Activated CD4-positive, CD25-positive, alpha-beta regulatory T cell treated with anti-CD3 and anti-CD28 coated beads, Interleukin-2, amount 50 U/mL, for 72 hours (primary cell): ENCODE measurements around the gene HEPN1.

Source experiments
- DNase-seq: peaks from one replicate; pipeline ENCODE4 v3.0.0; 2021

The HEPN1 gene

DNA sequence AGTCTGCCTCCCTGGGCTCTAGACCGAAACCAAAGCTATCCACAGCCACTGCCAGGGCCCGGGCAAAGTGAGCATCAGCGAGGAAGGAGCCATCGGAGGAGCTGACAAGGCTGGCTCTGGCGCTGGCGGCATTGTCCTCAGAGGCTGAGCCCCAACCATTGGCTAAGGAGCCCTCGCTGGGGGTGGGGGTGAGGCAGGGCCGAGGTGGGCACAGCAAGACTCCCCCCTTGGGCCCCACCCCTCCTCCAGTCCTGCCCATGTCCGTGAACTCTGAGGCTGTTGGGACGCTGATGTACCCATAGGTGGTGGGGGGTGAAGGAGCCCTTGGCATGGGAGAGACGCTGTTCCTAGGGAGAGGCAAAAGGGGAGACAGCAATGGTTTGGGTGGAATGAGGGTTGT, 32.6 kb upstream of the HEPN1 start:
- DNase-seq = no peak

DNA sequence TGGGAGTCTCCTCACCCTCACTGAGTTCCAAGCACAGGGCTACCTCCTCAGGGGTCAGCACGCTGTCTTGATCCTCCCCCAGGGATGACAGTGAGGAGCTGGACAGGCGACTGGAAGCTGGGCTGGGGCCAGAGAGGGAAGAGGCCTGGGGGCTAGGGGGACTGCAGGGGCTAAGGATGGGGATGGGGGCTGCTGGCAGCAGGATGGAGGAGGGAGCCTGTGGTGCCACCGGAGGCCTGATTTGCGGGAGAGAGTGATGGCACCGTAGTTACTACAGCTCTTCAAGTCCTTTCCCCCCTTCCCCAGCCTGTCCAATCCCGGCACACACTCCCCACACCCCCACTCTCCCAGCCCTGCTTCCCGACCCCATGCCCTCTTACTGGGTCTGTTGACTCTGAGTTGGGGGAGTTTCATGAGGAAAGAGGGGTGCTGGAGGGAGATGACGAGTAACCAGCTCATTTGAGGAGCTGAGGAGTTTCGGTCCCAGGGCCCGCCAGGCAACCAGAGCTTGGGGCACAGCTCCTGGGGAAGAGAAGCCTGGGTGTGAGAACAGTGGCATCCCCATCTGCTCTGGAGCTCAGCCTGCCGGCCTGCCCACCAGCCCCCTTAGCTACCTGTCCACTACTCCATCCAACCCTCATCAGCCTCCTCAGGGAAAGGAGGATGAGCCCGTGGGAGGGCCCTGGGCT, 31.9 kb upstream of the HEPN1 start:
- DNase-seq = no peak

GRCh38 chr11:124887667-124888013, 31.4 kb upstream of the HEPN1 start:
- DNase-seq = no peak

DNA sequence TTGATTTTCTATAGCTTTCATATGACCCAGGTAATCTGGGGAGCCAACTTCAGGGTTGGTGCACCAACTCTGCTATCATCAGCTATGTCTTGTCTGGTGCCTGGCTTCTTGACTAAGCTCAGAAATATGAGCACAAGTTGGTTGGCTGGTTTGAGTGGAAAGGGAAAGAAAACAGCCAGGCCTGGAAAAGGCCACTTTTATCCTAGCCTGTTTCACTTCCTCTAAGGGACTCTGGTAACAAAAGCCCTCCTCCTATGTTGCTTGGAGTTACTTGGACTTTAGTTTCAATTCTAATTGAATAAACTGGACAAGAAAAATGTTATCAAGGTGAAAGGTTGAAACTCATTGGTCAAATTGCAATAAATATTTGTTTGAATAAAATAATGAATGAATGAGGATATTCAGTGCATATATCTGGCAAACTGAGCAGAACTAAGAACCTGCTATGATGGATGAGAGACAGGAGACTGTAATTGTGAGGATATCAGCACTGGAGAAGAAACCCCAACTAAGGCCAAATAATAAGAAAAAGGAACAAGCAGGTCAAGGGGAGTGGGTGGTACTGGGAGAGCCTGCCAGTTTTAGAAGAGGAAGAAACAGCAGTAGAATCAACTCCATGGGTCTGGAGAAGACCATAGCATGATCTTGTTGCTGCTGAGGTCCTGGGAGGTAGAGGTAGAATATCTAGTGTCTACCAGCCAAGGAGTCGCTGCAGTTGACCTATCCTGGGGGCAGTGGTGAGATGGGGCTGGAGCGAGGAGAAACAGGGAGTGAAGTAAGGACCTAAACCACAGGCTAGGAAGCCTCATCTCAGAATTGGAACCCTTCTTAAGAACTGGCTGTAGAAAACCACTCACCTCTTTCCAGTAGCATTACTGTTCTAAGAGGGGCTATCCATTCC, 29.6 kb upstream of the HEPN1 start:
- no peak for DNase-seq

DNA sequence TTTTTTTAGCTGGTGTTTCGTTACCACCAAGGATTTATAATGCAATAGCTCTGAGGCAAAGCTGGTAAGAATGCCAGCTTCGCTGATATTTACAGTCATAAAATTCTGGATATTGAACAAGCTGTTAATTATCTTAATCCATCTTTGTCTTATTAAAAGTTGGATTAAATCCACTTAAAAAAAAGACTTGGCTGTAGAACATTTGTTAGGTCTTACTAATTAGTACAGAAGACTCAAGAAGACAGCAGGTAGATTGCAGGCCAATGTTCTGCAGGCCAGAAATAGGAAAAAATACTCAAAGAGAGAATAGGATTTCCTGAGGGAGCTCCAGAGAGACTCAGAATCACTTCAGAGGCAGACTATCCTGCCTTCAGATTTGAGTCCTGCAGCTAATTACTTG, 28.9 kb upstream of the HEPN1 start:
- no peak for DNase-seq

GRCh38 chr11:124890683-124891372, 28.2 kb upstream of the HEPN1 start:
- DNase-seq = no peak

DNA sequence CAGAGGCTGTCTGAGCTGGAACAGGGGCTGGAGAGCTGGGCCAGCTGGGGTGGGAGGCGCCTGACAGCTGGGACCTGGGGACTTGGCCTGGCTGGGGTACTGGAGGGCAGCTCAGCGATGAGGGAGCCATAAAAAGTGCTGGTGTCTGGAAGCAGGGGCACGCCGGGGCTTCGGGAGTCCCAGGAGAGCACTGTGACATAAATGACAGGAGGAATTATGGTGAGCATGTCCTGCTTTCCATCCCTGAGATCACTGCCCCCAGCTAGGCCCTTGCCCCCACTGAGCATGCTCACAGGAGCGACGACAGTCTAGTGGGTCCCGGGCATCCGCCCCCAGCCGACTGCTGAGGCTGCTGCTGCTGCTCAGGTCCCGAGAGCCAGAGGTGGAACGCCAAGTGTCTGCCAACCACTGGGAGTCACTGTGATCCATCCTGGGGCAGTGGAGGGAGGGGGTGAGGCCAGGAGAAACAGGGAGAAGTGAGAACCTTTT, 27.6 kb upstream of the HEPN1 start:
- DNase-seq = no peak

GRCh38 chr11:124892146-124892545, 26.9 kb upstream of the HEPN1 start:
- no peak for DNase-seq

DNA sequence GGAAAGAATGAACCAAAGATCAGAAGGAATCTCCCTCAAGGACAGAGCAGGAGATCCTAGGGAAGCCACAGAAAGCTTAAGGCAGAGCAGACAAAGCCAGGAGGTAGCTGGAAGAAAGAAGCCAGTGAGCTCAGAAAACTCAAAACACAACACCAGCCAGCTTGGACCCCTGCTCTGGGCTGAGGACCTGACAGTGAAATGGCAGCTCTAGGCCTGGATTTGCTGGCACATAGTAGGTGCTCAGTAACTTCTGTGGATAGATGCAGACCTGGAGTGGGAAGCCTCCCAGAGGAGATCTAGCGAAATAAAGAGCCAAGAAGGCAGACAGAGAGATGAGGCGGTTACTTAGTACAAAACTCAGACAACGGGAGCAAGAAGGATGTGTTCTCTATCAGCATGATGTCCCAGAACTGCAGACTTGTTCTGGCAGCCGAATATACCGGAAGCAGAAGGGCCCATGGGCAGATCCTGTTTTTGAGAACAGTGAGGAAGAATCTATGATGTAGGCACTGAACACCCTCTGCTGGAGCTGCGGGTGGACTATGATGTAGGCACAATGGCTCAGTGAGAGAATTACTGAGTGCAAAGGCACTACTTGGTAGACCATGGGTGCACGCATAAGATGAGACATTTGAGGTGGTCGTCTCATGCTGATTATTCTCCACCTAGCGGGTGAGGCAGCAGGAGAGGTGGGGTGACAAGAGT, 26.1 kb upstream of the HEPN1 start:
- DNase-seq = no peak

GRCh38 chr11:124893781-124894401, 25.2 kb upstream of the HEPN1 start:
- no peak for DNase-seq

- DNase-seq = no peak
Measured at GRCh38 chr11:124894606-124895430, 24.2 kb upstream of the HEPN1 start.

DNA sequence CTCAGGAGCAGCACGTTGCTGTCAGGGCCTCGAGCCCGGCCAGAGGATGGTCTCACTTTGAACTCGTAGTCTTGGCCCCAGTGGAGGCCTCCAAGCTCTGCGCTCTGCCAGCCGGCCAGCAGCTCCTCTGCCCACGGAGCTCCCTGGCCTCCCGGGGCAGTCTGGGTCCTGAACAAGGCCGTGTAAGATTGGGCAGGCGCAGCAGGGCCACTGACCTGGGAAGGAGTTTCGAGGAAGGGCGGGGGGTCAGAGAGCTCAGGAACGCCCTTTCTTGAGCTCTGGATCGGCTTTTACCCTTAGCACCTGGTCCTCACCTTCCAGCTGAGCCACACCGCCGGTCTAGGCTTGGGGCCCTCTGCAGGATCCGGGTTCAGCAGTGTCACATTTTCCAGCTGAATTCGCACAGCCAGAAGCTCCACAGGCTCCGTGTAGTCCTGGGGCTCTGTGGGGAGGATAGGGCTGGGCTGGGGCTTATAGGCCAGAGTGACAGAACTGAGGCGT, 23.5 kb upstream of the HEPN1 start:
- DNase-seq = no peak

DNA sequence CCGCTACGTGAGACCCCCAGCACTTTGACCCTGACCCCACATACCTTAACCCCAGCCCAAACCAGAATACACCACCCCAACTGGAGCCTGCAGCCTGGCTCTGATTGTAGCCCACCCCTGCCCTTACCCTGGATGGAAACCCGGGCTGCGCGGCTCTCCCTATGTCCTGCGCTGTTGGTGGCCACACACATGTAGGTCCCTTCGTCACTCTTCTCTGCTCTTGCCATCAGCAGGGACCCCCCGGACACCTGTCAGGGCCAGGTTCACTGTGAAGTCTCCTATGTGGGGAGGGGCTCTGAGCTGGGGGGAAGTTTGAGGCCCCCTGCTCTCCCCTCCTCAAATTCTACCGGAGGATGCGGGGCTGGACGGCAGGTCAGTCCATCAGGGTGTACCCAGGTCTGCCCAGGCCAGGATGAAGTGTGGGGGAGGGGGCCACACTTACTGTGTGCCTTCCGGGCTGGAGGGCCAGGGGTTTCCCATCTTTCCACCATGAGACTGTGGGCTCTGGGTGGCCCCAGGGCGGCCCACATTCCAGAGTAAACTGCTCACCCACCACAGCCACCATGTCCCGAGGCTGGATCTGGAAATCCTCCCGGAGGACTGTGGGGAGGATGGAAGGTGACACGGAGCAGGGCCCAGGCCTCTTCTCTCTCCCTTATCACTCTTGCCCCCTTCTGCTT, 22.8 kb upstream of the HEPN1 start:
- DNase-seq = no peak

DNA sequence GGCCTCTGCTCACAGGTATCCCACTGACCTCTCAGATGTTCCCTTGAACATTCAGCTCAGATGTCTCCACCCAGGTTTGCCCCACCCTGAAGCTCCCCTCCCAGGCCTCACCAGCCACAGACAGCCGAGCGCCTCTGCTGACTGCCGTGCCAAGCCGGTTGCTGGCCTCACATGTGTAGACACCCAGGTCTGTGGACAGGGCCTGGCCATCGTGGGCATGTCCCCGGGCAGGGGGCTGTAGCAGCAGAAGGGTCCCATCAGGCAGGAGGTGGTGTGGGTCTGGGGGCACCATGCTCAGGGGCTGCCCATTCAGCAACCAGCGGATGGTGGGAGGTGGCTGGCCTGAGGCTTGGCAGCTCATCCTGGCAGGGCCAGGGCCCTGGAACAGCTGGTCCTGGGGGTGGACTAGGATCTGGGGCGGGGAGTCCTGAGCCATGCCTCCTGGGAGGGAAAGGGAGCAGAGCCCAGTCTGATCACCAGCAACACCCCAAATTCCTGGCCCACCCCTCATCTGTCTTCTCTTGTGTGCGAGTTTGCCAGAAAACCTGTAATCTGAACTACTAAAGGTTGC, 22.1 kb upstream of the HEPN1 start:
- DNase-seq = no peak

DNA sequence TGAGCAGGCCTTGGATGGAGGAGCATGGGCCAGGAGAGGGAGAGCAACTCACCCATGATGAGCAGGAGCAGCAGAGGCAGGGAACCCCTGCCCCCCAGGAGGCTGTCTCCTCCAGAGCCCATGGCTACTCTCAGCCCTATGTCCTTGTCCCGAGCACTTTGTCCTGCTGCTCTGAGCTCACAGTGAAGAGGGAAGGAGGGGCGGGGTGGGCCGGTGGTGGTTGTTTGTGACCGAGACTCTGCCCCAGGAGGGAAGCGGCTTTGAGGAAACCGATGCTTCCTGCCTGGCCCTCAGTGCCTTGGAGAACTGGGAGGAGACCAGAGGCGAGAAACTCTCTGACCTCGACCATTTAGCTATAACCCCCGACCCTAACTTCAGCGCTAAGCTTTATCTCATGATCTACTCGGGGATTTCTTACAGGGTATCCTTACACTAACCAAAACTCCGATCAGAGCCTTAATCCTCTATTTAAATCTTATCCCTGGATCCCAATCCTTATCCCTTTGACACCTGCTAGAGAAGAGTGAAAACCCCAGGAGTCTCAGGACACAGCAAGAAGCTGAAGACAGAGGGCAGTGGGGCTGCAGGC, 21.3 kb upstream of the HEPN1 start, which contains the start of gene ROBO4:
Gene ROBO4 (minus strand): TSS at position 192 of the 589 bp plus-strand sequence. CDS start 70 bp downstream, at position 122.
- DNase-seq = no peak

DNA sequence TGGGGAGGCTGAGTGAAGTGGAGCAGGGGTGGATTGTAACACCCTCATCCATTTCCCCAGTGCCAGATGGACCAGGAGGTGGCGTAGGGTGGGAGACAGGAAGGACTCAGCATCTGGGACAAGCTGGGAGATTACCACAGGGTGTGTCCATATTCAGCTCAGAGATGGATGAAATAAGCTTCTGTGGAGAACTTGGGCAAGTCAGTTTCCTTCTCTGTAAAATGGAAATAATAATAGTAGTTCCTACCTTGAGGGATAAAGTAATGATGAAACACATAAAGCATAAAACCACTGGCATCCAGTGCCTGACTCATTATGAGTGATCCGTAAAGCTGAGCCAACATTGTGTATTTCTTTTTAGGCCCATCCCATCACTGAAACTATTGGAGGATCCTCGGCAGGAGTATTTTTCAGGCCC, 20.8 kb upstream of the HEPN1 start:
- no peak for DNase-seq

- DNase-seq = no peak
Measured at GRCh38 chr11:124898711-124899110, 20.3 kb upstream of the HEPN1 start.

DNA sequence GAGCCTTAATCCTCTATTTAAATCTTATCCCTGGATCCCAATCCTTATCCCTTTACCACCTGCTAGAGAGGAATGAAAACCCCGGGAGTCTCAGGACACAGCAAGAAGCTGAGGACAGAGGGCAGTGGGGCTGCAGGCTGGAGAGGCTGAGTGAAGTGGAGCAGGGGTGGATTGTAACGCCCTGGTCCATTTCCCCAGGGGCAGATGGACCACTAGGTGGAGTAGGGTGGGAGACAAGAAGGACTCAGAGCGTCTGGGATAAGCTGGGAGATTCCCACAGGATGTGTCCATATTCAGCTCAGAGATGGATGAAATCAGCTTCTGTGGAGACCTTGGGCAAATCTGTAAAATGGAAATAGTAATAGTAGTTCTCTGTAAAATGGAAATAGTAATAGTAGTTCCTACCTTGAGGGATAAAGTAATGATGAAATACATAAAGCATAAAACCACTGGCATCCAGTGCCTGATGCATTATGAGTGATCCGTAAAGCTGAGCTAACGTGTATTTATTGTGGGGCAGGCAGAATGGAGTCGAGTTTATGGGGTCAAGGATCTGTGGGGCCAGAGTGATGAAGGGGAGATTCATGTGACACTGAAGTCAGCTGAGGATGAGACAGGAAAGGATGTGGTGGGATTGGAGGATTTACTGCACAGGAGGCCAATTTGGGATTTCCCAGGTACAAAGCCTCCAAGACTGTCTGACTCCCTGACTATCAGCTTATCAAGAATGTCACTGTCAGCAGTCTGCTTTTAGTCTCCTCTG, 19.5 kb upstream of the HEPN1 start:
- no peak for DNase-seq

DNA sequence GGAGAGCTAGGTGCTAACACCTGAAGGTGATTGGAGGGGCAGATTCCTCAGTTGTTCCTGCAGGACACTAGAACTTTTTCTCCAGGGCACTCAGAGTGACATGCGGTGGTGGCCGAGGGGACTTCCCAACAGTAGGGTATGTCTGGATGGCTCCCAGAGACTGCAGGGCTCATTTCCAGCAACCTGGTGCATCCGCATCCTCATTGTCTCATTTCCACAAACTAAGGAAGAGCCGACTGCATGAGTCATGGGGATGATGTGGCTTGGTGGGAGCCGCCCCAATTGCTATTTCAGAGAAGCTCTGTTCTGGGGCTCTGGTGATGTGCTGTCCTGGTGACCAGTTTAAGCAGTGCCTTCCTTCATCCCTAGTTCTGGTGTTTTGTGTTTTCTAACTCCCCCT, 18.6 kb upstream of the HEPN1 start:
- no peak for DNase-seq
